Chondrocyte (in vitro differentiated cells): ENCODE measurements around the gene MYBL2. TPM values are rescaled to one million over a fixed set of nuclear protein-coding genes. Genes with fewer than 3 reads are reported as not detected.

ENCODE experiments used
- DNase-seq: peaks from one replicate; pipeline ENCODE4 v3.0.0; 2021; ENCODE audit warnings: mixed read lengths, low spot score
- H3K27ac Mint-ChIP-seq: one replicate; pipeline ENCODE4 v1.8.0; 2021; ENCODE audit warnings: mild to moderate bottlenecking, moderate library complexity, mixed read lengths; ENCODE audit not compliant: unreplicated experiment
- H3K27me3 Mint-ChIP-seq: 2 replicates; pipeline ENCODE4 v1.8.0; 2021; ENCODE audit warnings: low read depth, mixed read lengths
- H3K36me3 Mint-ChIP-seq: 2 replicates; pipeline ENCODE4 v1.8.0; 2021; ENCODE audit warnings: low read depth, mixed read lengths
- H3K4me1 Mint-ChIP-seq: 2 replicates; pipeline ENCODE4 v1.8.0; 2021; ENCODE audit warnings: low read depth, mild to moderate bottlenecking, mixed read lengths
- H3K4me3 Mint-ChIP-seq: one replicate; pipeline ENCODE4 v1.8.0; 2021; ENCODE audit warnings: mild to moderate bottlenecking, moderate library complexity, mixed read lengths; ENCODE audit not compliant: unreplicated experiment
- H3K9me3 Mint-ChIP-seq: 2 replicates; pipeline ENCODE4 v1.8.0; 2021; ENCODE audit warnings: low read depth, mixed read lengths
- CTCF ChIP-seq: fragments of 200-600 bp; sonication (generic); IDR thresholded peaks from 2 replicates; pipeline ENCODE4 v1.5.0; 2021; ENCODE audit warnings: antibody characterized with exemption, mild to moderate bottlenecking, moderate library complexity
- total RNA-seq: library from RNA; stranded (reverse); gene quantifications from 3 replicates; pipeline ENCODE4 v1.2.1, GENCODE V29; 2021

Gene MYBL2
- total RNA-seq, 1 donor from 2014 or later, result 16.8 TPM

DNA sequence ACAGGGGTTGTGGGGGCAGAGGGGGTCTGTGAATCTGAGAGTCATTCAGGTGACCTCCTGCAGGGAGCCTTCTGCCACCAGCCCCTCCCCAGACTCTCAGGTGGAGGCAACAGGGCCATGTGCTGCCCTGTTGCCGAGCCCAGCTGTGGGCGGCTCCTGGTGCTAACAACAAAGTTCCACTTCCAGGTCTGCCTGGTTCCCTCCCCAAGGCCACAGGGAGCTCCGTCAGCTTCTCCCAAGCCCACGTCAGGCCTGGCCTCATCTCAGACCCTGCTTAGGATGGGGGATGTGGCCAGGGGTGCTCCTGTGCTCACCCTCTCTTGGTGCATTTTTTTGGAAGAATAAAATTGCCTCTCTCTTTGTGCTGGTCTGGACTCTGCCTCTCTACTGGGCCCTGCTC is 49.2 kb downstream of the MYBL2 start:
- no peak overlapping the region for H3K27ac Mint-ChIP-seq
- H3K4me1 Mint-ChIP-seq, result no peaks in the 10 kb centered on the region
- H3K4me3 Mint-ChIP-seq, result no peak overlapping the region
- no peak for DNase-seq
- peaks cover 5% of the 10 kb centered on the region for H3K9me3 Mint-ChIP-seq
- no peaks in the 10 kb centered on the region for H3K27me3 Mint-ChIP-seq
- peaks cover 3% of the 10 kb centered on the region for H3K36me3 Mint-ChIP-seq
- no peak for TF ChIP-seq CTCF

- H3K27ac Mint-ChIP-seq, result no peak overlapping the region
- H3K4me1 Mint-ChIP-seq, result no peaks in the 10 kb centered on the region
- no peak for TF ChIP-seq CTCF
- no peak for DNase-seq
- H3K4me3 Mint-ChIP-seq, result no peak overlapping the region
- H3K9me3 Mint-ChIP-seq, result peaks cover 5% of the 10 kb centered on the region
- peaks cover 3% of the 10 kb centered on the region for H3K36me3 Mint-ChIP-seq
- no peaks in the 10 kb centered on the region for H3K27me3 Mint-ChIP-seq
Observed at GRCh38 chr20:43716757-43717615, 50.1 kb downstream of the MYBL2 start.

GRCh38 chr20:43717616-43717995 is 50.7 kb downstream of the MYBL2 start:
- Mint-ChIP-seq H3K36me3 (peaks cover 3% of the 10 kb centered on the region), H3K27me3 (no peaks in the 10 kb centered on the region), H3K9me3 (peaks cover 5% of the 10 kb centered on the region), H3K4me3 (no peak overlapping the region), H3K4me1 (no peaks in the 10 kb centered on the region), H3K27ac (no peak overlapping the region)
- DNase-seq, result no peak
- TF ChIP-seq CTCF, result no peak

DNA sequence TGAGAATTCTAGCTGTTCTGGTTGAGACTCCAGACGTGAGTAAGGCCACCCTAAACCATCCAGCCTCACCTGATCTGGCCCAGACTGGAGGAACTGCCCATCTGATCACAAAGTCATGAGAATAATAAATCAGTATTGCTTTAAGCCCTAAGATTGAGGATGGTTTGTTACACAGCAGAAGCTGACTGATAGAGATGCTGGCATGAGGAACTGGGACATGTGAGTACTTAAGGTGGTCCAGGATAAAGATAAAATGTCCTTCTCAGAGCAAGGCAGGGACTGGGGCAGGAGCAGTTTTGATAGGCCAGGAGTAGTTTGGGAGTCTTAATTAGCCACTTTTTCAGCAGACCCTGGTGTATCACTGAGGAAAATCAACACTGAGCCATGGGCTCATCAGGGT is 53.1 kb downstream of the MYBL2 start:
- Mint-ChIP-seq H3K9me3 (peaks cover 5% of the 10 kb centered on the region), H3K4me1 (no peaks in the 10 kb centered on the region), H3K36me3 (peaks cover 3% of the 10 kb centered on the region), H3K27ac (no peak overlapping the region), H3K4me3 (no peak overlapping the region), H3K27me3 (no peaks in the 10 kb centered on the region)
- no peak for DNase-seq
- no peak for TF ChIP-seq CTCF

GRCh38 chr20:43721097-43721428 is 54.1 kb downstream of the MYBL2 start:
- TF ChIP-seq CTCF, result no peak
- H3K4me3 Mint-ChIP-seq, result no peak overlapping the region
- no peaks in the 10 kb centered on the region for H3K4me1 Mint-ChIP-seq
- no peak for DNase-seq
- peaks cover 5% of the 10 kb centered on the region for H3K9me3 Mint-ChIP-seq
- peaks cover under 1% of the 10 kb centered on the region for H3K27me3 Mint-ChIP-seq
- H3K27ac Mint-ChIP-seq, result no peak overlapping the region
- H3K36me3 Mint-ChIP-seq, result peaks cover 1% of the 10 kb centered on the region
